Testis (tissue), 2 donors: ENCODE data around the gene MAGI2.

Experiments used
- POLR2A ChIP-seq: fragments of 450-650 bp; IDR thresholded peaks from one replicate; pipeline ENCODE4 v1.6.1; 2017; ENCODE audit warnings: antibody characterized with exemption, mild to moderate bottlenecking, moderate library complexity
- TF ChIP-seq, protein P1 (sequence below), 3 experiments: fragments of 450-650 bp in 2 of 3; fragments of 200-600 bp in 1 of 3; sonication (generic) in 1 of 3; IDR thresholded peaks; one replicate each; pipeline ENCODE4 v1.5.1; 2016 to 2019; ENCODE audit warnings: antibody characterized with exemption in 3 of 3, mild to moderate bottlenecking in 2 of 3, moderate library complexity in 1 of 3

GRCh38 chr7:79037001-79037400 is 416.5 kb downstream of the MAGI2 start:
- TF ChIP-seq, protein P1, sequence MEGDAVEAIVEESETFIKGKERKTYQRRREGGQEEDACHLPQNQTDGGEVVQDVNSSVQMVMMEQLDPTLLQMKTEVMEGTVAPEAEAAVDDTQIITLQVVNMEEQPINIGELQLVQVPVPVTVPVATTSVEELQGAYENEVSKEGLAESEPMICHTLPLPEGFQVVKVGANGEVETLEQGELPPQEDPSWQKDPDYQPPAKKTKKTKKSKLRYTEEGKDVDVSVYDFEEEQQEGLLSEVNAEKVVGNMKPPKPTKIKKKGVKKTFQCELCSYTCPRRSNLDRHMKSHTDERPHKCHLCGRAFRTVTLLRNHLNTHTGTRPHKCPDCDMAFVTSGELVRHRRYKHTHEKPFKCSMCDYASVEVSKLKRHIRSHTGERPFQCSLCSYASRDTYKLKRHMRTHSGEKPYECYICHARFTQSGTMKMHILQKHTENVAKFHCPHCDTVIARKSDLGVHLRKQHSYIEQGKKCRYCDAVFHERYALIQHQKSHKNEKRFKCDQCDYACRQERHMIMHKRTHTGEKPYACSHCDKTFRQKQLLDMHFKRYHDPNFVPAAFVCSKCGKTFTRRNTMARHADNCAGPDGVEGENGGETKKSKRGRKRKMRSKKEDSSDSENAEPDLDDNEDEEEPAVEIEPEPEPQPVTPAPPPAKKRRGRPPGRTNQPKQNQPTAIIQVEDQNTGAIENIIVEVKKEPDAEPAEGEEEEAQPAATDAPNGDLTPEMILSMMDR (IDR thresholded peaks at IDR 0.05): no peak
- TF ChIP-seq POLR2A: no peak
